HS-5 (cell line): Measurements from ENCODE around the gene NMT1.
A peak's percentile ranks its signal among the peaks of the same experiment; 100 is the strongest.

ENCODE experiments used
- DNase-seq: peaks from one replicate; pipeline ENCODE4 v3.0.0-alpha.2; 2012; ENCODE audit warnings: low read depth

The NMT1 gene

DNA sequence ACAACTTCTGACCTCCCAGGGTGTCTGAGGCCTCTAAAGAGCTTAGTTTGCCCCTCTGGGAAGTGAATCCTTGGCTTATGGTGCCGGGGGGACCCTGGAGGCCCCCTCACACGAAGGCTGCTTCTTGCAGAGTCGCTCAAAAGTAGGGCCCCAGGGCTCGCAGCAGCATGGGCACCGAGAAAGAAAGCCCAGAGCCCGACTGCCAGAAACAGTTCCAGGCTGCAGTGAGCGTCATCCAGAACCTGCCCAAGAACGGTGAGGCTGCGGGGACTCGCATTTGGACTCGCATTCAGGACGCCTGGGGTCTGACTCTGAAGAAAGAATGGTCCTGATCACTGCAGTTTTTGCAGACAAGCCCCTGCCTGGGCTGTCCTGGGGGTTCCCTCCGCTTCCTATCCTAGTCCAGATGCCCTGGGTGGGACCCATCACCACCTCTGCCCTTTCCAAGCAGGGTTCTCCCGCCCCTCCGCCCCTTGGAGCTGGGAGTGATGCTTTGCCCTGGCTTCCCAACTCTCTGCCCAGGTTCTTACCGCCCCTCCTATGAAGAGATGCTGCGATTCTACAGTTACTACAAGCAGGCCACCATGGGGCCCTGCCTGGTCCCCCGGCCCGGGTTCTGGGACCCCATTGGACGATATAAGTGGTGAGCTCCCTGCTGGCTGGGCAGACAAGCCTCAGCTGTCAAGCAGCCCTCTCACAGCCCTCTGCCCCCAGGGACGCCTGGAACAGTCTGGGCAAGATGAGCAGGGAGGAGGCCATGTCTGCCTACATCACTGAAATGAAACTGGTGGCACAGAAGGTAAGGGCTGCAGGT lies 75.1 kb downstream of the NMT1 start:
- DNase-seq, result no peak

DNA sequence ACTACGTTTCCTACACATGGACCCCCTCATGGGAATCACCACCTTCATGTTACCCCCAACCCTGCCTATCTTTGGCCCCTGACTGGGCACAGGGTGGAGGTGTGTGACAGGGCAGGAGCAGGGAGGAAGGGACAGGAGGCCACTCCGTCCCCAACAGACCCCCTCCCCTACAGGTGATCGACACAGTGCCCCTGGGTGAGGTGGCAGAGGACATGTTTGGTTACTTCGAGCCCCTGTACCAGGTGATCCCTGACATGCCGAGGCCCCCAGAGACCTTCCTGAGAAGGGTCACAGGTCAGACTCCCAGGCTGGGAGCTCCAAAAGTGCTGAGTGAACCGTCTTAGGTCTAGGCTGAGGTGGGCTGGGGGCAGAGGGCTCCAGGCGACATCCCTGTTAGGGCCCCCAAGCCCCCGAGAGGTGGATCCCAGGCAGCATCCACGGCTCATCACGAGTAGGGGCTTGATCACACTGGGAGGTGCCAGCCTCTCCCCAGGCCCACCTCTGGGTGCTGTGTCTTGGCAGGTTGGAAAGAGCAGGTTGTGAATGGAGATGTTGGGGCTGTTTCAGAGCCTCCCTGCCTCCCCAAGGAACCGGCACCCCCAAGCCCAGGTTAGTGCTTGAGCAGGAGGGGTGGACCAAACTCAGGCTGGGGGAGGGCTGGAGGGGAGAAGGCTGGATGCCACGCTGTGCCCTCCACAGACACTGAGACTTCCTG lies 75.9 kb downstream of the NMT1 start:
- no peak for DNase-seq

DNA sequence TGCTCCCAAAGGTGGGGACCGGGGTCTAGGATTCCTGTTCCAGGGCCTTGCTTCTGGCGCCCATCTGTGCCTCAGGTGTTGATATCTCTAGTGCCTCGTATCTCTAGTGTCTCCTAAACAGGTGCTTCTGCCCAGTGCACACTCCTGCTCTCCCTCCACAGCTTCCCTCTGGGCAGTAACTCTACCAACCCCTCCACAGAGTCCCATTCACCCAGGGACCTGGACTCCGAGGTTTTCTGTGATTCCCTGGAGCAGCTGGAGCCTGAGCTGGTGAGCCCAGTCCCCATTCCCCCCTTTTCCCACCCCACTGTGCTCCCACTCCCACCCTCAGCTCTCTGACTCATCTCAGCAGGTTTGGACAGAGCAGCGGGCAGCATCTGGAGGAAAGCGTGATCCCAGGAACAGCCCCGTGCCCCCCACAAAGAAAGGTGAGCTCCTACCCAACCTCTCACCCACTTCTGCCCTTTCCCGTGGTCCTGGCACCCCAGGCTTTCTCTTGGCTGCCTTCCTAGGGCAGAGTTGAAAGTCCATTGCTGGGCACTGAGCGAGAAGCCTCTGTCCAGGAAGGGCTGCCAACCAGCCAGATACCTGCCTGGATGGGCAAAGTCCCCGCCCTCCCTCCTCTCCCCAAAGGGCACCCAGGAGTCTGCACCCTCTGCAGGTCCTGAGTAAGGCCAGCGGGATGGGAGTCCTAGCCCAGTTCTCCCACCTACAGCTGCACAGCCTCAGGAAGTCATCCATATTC lies 76.6 kb downstream of the NMT1 start:
- DNase-seq, result no peak

DNA sequence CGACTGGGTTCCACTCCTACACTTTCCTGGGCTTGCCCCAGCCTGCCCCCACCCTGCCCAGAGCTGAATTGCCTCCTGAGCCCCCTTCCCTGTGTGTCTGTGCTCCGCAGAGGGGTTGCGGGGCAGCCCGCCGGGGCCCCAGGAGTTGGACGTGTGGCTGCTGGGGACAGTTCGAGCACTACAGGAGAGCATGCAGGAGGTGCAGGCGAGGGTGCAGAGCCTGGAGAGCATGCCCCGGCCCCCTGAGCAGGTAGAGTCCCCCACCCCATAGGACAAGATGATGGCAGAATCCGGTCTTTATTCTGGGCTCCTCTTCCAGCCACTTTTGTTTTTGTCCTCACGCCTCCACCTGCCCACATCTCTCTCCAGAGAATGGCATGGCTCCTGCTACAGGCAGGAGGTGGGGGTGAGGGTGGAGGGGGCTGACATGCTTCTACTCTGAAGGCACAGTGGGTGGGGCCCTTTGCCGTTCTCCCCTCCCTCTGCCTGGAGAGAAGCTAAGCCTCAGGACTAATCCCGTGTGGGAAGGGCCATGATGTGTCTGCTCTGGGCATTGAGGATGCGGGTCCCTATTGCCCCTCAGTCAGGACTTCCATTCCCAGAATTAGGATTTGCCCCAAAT lies 77.9 kb downstream of the NMT1 start:
- DNase-seq, result no peak

DNA sequence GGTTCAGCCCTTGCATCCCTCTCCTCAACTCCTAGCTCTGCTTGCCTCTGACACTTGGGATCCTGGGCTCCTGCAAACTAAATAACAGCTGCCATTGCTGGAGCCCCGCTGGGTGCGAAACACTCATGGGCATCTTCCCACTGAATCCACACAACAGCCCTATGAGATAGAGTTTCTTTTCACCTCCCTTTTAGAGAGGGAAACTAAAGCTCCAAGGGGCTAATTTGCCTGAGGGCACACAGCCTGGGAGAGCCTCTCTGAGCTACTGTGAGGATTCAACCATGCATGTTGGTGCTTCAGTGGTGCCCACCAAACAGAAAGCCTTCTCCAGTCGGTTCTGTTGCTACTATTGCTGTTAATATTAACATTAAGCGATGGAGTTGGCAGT lies 78.4 kb downstream of the NMT1 start:
- no peak for DNase-seq

DNA sequence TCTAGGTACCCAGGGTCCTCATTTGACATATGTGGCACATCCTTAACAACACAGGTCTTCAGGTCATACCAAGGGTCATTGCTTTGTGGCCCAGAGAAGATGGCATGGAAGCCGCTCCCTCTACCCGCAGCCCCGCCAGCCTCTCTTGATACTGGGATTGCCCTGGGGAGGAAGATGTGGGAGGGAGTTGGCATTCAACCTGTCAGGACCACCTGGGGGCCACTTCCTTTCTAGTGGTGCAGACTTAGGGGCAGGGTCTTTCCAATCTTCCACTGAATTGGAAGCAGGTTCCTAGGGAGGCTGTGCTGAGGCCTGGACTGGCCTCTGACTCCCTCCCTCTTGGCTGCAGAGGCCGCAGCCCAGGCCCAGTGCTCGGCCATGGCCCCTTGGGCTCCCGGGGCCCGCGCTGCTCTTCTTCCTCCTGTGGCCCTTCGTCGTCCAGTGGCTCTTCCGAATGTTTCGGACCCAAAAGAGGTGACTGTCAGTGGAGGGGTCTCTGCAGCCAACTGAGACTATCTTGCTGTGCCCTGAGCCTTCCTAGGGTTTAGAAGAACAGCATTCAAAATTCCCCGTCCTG lies 82.1 kb downstream of the NMT1 start:
- no peak for DNase-seq

DNA sequence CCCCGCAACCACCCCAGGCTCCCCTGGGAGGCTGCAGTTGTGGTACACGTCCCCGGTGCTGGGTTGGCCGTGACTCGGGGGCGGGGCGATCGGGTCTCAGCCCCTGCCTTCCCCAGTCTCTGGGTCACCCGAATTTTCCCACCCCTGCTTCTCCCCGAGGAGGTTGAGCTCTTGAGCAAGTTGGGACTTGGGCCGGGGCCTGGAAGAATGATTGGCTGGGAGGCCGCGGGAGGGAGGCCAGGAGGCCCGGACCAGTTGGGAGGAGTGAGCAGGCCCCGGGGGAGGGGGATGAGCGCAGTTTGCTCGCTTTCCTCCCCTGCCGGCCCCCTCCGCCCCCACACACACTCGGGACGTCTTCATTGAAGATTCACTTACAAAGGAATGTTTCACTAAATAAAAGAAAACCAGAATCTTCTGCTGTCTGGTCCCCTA lies 82.7 kb downstream of the NMT1 start:
- DNase-seq, result no peak

DNA sequence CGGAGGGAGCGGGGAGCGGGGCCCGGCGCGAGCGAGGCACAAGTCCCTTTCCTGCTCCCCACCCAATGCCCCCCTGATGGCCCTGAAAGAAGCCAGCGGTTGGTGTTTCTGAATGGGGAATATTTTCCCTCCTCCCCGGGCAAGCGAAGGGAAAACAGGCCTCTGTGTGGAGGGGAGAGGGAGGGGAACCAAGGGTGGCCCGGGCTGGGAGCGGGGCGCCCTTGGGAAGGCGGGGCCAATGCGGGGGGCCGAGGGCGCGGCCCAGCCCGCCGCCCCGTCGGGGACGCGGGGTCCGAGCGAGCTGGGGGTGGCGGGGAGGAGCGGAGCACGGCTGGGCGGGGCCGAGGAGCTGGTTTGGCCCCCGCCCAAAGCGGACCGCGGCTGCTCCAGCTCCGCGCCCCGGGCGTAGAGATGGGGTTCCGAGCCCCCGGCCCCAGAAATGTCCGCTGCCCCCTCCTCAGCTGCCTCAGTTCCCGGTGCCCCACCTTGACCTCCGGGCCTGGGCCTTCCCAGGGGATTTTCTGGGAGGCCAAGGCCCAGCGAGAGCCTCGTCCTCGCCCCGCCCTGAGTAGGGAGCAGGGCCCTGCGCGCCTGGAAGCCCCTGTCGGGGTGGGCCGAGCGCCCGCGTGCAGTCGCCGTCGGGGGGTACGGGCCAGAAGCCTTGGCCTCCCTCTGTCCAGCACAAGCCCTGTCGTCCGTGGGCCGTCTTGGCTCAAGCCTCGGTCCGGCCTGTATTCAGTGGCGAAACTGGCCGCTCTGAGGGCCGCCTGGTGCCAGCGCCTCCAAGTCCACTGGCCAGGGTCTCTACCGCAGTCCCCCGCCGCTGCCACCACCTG lies 83.3 kb downstream of the NMT1 start:
- DNase-seq, result no peak

DNA sequence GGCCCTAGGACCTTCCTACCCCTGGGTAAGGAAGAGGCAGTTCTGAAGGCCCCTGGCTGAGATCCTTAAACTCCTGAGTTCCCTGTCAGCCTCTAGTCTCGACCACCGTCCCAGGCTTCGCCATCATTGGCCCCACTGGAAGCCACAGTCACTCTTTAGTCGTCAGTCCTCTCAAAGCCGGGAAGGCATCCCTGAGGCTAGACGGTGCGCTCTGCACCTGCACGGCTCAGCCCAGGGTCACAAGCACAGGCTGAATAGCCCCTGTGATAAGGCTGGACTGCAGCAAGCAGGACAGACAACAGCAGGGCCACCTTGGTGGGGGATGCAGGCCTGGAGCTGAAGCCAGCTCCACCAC lies 83.9 kb downstream of the NMT1 start:
- no peak for DNase-seq

DNA sequence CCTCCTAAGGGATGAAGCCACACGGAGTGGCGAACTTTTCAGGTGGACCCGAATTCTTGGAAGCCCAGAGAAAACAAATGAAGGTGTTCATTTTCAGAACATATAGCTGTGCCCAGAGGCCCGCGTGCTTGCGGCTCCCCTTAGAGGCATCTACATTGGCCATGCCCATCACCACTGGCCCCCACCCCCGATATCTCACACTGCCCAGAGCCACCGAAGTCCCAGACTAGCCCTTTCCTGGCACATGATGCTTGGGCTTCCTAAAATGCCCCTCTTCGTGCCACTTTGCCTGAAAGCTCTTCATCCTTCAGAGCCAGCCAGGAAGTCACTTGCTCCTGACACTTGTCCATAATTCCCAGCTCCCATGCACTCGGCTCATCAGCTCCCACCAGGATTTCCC lies 85.0 kb downstream of the NMT1 start:
- DNase-seq, result no peak

DNA sequence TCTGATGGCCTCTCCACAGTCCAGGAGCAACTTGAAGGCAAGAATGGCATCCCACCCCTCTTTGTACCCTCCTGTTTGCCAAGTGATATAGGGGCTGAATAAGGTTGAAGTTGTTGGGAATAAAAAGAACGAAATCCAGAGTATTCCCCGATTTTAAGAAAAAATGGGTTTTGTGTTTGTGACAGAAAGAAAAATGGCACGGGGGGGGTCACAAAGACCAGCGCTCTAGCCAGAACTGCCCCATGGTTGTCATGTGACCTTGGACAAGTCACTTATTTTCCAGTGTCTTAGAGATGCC lies 85.4 kb downstream of the NMT1 start:
- DNase-seq, result no peak

DNA sequence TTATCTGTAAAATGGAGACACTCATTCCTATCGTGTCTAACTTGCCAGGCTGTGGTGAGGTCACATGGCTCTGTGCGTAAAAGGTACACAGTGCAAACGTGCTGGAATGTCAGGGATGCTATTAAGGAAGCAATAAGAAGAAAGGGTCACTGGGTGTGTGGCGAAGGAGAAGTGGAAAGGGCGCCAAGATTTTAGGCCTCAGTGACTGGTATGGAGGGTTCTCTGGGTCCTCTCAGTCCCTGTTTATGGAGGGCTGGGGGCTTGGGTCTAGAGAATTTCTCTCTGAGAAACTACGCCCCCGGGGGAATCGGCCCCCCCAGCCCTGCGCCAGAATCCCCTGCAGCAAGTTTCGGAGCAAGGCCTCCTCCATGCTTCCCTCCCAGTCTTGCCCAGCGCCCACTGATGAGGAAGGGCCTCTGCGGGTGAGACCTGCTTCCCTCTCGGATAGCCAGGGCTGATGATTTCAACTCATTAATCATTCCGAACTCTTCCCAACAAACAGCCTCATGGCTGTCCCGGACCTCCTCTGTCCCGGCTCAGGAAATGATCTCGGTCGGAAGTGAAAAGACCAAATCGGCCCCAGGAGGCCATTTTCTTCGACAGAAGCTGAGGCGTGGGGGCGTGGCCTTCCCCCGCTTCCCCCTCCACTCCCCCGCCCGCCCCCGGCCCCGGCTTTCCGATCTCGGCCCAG lies 85.9 kb downstream of the NMT1 start:
- DNase-seq, result peak; percentile 46

DNA sequence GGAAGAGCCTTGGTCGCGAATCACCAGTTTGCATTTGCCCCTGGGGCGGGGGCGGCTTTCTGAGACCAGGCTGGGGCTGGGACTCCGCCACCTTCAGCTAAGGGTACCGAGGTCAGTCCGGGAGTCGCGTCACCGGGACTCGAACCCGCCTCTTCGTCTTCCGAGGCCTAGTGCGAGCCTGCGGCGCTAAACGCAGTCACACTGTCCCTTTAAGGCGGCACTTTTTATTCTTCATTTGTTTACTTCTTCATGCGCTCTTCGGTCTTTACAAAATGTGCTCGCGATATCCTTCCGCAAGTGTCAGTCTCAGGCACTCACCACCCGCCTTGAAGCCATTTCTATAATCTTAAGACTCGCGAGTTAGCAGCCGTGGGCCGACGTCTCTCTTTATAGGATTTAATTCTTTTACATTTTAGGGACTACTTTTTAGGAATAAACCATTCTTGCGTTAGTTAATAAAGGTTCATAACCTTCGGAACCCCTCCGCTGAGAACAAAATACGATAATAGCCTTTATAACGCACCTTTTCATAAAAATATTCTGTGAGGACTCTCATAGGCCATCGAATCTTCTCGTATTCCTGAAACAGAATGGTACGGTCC lies 86.6 kb downstream of the NMT1 start:
- peak; percentile 81 for DNase-seq

DNA sequence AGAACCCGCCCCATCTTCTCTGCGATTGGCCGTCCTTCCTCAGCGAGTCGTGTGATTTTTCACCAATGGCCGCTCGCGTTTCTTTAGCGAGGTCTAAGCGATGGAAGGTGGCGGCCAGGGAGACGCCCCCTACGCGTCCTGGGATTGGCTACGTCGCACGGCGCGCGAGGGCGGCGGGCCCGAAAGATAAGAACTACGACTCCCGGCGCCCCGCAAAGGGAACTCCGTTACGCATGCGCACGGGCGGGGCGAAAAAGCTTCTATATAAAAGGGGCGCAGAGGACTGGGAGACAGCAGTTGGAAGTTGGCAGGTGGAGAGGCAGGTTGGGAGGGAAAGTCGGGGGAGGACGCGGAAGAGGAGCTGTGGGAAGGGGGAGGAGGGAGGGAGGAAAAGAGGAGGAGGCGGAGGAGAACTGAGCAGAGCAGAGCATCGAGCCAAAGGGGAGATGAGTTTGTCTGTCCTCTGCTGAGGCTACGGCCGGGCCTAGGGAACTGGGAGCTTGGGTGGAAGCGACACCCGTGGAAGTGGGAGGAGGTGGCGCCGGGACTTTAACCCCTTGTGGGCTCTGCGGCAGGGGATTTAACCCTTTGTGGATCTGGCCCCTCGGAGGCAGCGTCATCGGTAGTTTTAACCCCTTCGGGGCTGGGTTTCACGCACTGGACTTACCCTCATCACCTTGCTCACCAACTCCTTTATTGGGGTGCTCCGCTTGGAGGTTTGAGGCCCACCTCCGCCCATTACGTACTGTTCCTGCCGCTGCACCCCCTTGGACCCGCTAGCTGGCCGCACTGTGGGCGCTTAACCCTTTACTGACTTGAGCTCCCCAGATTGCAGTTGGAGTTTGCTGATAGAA lies 87.3 kb downstream of the NMT1 start, which contains the start of gene HEXIM1:
Gene HEXIM1 (plus strand): TSS at position 293 of the 854 bp plus-strand sequence. CDS start 716 bp downstream, outside the sequence.
- peak; percentile 98 for DNase-seq

DNA sequence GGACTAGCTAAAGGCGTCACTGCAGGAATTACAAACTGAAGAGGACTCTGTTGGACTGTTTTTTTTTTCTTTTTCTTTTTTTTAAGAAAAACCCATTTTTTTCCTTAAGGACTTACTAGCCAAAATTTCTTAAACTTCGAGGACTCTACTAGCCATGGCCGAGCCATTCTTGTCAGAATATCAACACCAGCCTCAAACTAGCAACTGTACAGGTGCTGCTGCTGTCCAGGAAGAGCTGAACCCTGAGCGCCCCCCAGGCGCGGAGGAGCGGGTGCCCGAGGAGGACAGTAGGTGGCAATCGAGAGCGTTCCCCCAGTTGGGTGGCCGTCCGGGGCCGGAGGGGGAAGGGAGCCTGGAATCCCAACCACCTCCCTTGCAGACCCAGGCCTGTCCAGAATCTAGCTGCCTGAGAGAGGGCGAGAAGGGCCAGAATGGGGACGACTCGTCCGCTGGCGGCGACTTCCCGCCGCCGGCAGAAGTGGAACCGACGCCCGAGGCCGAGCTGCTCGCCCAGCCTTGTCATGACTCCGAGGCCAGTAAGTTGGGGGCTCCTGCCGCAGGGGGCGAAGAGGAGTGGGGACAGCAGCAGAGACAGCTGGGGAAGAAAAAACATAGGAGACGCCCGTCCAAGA lies 88.0 kb downstream of the NMT1 start:
- no peak for DNase-seq

DNA sequence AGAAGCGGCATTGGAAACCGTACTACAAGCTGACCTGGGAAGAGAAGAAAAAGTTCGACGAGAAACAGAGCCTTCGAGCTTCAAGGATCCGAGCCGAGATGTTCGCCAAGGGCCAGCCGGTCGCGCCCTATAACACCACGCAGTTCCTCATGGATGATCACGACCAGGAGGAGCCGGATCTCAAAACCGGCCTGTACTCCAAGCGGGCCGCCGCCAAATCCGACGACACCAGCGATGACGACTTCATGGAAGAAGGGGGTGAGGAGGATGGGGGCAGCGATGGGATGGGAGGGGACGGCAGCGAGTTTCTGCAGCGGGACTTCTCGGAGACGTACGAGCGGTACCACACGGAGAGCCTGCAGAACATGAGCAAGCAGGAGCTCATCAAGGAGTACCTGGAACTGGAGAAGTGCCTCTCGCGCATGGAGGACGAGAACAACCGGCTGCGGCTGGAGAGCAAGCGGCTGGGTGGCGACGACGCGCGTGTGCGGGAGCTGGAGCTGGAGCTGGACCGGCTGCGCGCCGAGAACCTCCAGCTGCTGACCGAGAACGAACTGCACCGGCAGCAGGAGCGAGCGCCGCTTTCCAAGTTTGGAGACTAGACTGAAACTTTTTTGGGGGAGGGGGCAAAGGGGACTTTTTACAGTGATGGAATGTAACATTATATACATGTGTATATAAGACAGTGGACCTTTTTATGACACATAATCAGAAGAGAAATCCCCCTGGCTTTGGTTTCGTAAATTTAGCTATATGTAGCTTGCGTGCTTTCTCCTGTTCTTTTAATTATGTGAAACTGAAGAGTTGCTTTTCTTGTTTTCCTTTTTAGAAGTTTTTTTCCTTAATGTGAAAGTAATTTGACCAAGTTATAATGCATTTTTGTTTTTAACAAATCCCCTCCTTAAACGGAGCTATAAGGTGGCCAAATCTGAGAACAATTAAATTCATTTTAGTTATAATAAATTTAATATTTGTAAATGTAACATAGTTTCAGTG lies 88.8 kb downstream of the NMT1 start:
- DNase-seq, result no peak
